Common myeloid progenitor, CD34-positive (primary cell): ENCODE data around the gene AMBRA1.

Experiments used
- CTCF ChIA-PET: fragments of 350-600 bp; sonication (Branson Sonifier 250); formaldehyde crosslinking; loops from one replicate; lab custom pipeline; 2021; ENCODE audit warnings: antibody characterized with exemption; lab: Charles Lee
- POLR2A ChIA-PET: fragments of 350-600 bp; sonication (Branson Sonifier 250); formaldehyde crosslinking; loops from one replicate; lab custom pipeline; 2021; ENCODE audit warnings: antibody characterized with exemption; lab: Charles Lee
- DNase-seq, 3 donors: peaks; one replicate each; pipeline versions ENCODE4 v3.0.0 to v3.0.0-alpha.2; 2013
- H3K27ac ChIP-seq, 2 experiments: 1 replicate in 1 of 2; 2 replicates in 1 of 2; pipeline ENCODE4 v1.7.0; 2013; ENCODE audit warnings: inconsistent platforms in 2 of 2, low read length in 2 of 2, mild to moderate bottlenecking in 2 of 2, low read depth in 1 of 2, moderate library complexity in 1 of 2; ENCODE audit not compliant: severe bottlenecking in 2 of 2, insufficient read depth in 1 of 2, poor library complexity in 1 of 2
- H3K27me3 ChIP-seq, 5 experiments: replicated peaks in 2 of 5; 1 replicate in 3 of 5; 2 replicates in 2 of 5; pipeline versions ENCODE4 v1.6.1 to v1.7.0; 2013; ENCODE audit warnings: low read length in 4 of 5, mild to moderate bottlenecking in 2 of 5, moderate library complexity in 2 of 5, inconsistent platforms in 1 of 5; ENCODE audit not compliant: insufficient read depth in 5 of 5, control insufficient read depth in 4 of 5
- H3K36me3 ChIP-seq, 4 experiments: 1 replicate in 2 of 4; 2 replicates in 2 of 4; pipeline versions ENCODE4 v1.6.1 to v1.7.0; 2013; ENCODE audit warnings: low read length in 3 of 4, control low read depth in 1 of 4, mild to moderate bottlenecking in 1 of 4; ENCODE audit not compliant: control insufficient read depth in 4 of 4, insufficient read depth in 4 of 4
- H3K4me1 ChIP-seq, 4 experiments: 1 replicate in 3 of 4; 2 replicates in 1 of 4; pipeline versions ENCODE4 v1.6.1 to v1.7.1; 2013; ENCODE audit warnings: low read length in 3 of 4, mild to moderate bottlenecking in 3 of 4, control low read depth in 1 of 4, inconsistent platforms in 1 of 4, moderate library complexity in 1 of 4; ENCODE audit not compliant: control insufficient read depth in 4 of 4, insufficient read depth in 4 of 4; ENCODE audit errors: control extremely low read depth in 1 of 4
- H3K4me3 ChIP-seq, 7 experiments: 1 replicate in 4 of 7; 2 replicates in 3 of 7; pipeline versions ENCODE4 v1.5.1 to v1.7.0; 2013; ENCODE audit warnings: mild to moderate bottlenecking in 7 of 7, low read length in 6 of 7, moderate library complexity in 6 of 7, inconsistent platforms in 2 of 7, low read depth in 2 of 7, control low read depth in 1 of 7; ENCODE audit not compliant: insufficient read depth in 4 of 7, control insufficient read depth in 1 of 7; ENCODE audit errors: extremely low read depth in 1 of 7
- H3K9me3 ChIP-seq, 5 experiments: 1 replicate in 4 of 5; 2 replicates in 1 of 5; pipeline versions ENCODE4 v1.6.1 to v1.7.1; 2013; ENCODE audit warnings: low read length in 4 of 5, mild to moderate bottlenecking in 2 of 5, inconsistent platforms in 1 of 5, low read depth in 1 of 5, moderate library complexity in 1 of 5; ENCODE audit not compliant: control insufficient read depth in 4 of 5, insufficient read depth in 2 of 5; ENCODE audit errors: control extremely low read depth in 1 of 5
- WGBS: methylation state at CpG from one replicate; pipeline ENCODE4 v1.1.5; 2013; ENCODE audit not compliant: insufficient coverage; 5-methylcytosine and 5-hydroxymethylcytosine counted together

AMBRA1 gene

GRCh38 chr11:46490666-46491065 is 103.2 kb downstream of the AMBRA1 start:
- H3K4me1 ChIP-seq = peaks cover 4 to 9% (median 8%) of the 10 kb centered on the region in 4 experiments
- H3K27ac ChIP-seq = no peak overlapping the region
- peaks cover 4 to 32% (median 12%) of the 10 kb centered on the region in 4 experiments for H3K36me3 ChIP-seq
- H3K27me3 ChIP-seq = no peaks in the 10 kb centered on the region
- POLR2A ChIA-PET = no interaction called here
- DNase-seq = no peak
- H3K4me3 ChIP-seq = no peak overlapping the region
- CTCF ChIA-PET = interaction anchor here (0.6 to 13.3 kb wide), 23 partner anchors 9 to 714 kb away, joined by 3 to 190 read pairs (median 6); partner anchors contain the start of gene ATG13
- H3K9me3 ChIP-seq = no peaks in the 10 kb centered on the region

- H3K9me3 ChIP-seq = no peaks in the 10 kb centered on the region
- H3K27ac ChIP-seq = no peak overlapping the region
- ChIA-PET CTCF (interaction anchor here (0.6 to 13.3 kb wide), 26 partner anchors 10 to 713 kb away, joined by 3 to 190 read pairs (median 6); partner anchors contain the start of gene ATG13), POLR2A (no interaction called here)
- H3K4me1 ChIP-seq = peaks cover 4 to 9% (median 8%) of the 10 kb centered on the region in 4 experiments
- H3K27me3 ChIP-seq = no peaks in the 10 kb centered on the region
- DNase-seq = peak; percentile 72 to 82 (median 78)
- H3K4me3 ChIP-seq = no peak overlapping the region
- peaks cover 4 to 32% (median 12%) of the 10 kb centered on the region in 4 experiments for H3K36me3 ChIP-seq
- WGBS = 66% methylated on average over 5 of the region's 6 CpGs
Measured at GRCh38 chr11:46489656-46490560, 103.9 kb downstream of the AMBRA1 start.

DNA sequence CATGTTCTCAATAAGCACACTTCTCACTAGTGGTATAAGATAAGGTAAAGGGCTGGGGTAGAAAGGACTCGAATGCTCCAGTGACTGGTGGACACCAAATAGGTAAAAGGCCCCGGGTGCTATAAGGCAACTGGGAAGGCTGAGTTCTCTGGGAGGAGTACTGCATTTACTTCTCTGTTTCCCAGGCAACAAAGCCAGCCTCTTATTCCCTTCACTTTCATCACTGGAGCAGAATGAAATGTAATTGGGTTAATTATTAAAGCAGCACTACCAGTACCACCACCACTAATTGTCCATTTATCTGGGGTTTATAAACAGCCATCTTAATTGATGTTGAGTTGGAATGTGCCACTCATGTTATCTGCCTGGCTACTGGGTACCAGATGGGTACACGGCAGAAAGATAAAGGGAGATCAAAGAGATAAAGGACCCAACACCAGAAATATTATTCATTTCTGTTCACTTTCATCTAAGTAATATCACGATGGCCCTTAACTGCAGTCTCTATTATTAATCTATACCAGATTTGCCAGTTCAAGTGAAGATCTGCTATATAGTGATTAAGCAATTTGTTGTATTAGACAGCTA is 107.9 kb downstream of the AMBRA1 start:
- no peak for DNase-seq
- Histone ChIP-seq H3K4me3 (no peak overlapping the region), H3K4me1 (no peaks in the 10 kb centered on the region), H3K9me3 (no peaks in the 10 kb centered on the region), H3K27me3 (no peaks in the 10 kb centered on the region), H3K36me3 (peaks cover 0 to 29% (median 7%) of the 10 kb centered on the region in 4 experiments), H3K27ac (no peak overlapping the region)
- ChIA-PET POLR2A (no interaction called here), CTCF (interaction anchor here (0.6 to 13.3 kb wide), 2 partner anchors 32 to 51 kb away, joined by 3 to 190 read pairs; no protein-coding TSS in a partner anchor)
- WGBS = 100% methylated on average over 1 of the region's 4 CpGs

GRCh38 chr11:46484101-46484500 is 109.7 kb downstream of the AMBRA1 start:
- no peak overlapping the region for H3K4me3 ChIP-seq
- CTCF ChIA-PET = interaction anchor here (1.2 to 9.2 kb wide), 2 partner anchors 8 to 39 kb away, joined by 3 to 81 read pairs; no protein-coding TSS in a partner anchor
- DNase-seq = no peak

GRCh38 chr11:46480909-46481308 is 112.9 kb downstream of the AMBRA1 start:
- 100% methylated on average over 1 of the region's 3 CpGs for WGBS
- Histone ChIP-seq H3K36me3 (peaks cover 0 to 19% (median 3%) of the 10 kb centered on the region in 4 experiments), H3K9me3 (no peaks in the 10 kb centered on the region), H3K4me3 (no peak overlapping the region), H3K27me3 (no peaks in the 10 kb centered on the region), H3K4me1 (no peaks in the 10 kb centered on the region), H3K27ac (no peak overlapping the region)
- POLR2A ChIA-PET = no interaction called here
- CTCF ChIA-PET = interaction anchor here (1.6 to 9.2 kb wide), 3 partner anchors 12 to 57 kb away, joined by 4 to 81 read pairs (median 4); no protein-coding TSS in a partner anchor
- DNase-seq = no peak

More at GRCh38 chr11:46484101-46484500, 109.7 kb downstream of the AMBRA1 start:
- Histone ChIP-seq H3K36me3 (peaks cover 0 to 18% (median 3%) of the 10 kb centered on the region in 4 experiments), H3K27ac (no peak overlapping the region), H3K27me3 (no peaks in the 10 kb centered on the region), H3K4me1 (no peaks in the 10 kb centered on the region), H3K9me3 (no peaks in the 10 kb centered on the region)
- POLR2A ChIA-PET = no interaction called here

- ChIA-PET CTCF (interaction anchor here (1.6 to 9.2 kb wide), 2 partner anchors 12 to 51 kb away, joined by 4 to 81 read pairs; no protein-coding TSS in a partner anchor), POLR2A (no interaction called here)
Measured at GRCh38 chr11:46480166-46480726, 113.6 kb downstream of the AMBRA1 start.

More at GRCh38 chr11:46480166-46480726, 113.6 kb downstream of the AMBRA1 start:
- Histone ChIP-seq H3K4me1 (no peaks in the 10 kb centered on the region), H3K27ac (no peak overlapping the region), H3K4me3 (no peak overlapping the region), H3K36me3 (peaks cover 0 to 19% (median 3%) of the 10 kb centered on the region in 4 experiments), H3K9me3 (no peaks in the 10 kb centered on the region), H3K27me3 (no peaks in the 10 kb centered on the region)
- no peak for DNase-seq
- WGBS = 100% methylated on average over 1 of the region's 2 CpGs
